GM12878 (cell line): ENCODE results near the gene OSBP. TPM values are rescaled to one million over a fixed set of nuclear protein-coding genes. Genes with fewer than 3 reads are reported as not detected.

Experiments used
- ATAC-seq: fragments of 200-7000 bp; cut with Tn5 transposase; 3 replicates; pipeline ENCODE4 v1.9.1; 2020; ENCODE audit warnings: mild to moderate bottlenecking, moderate library complexity
- BruUV-seq: library from RNA; stranded (reverse); fragments of 400-500 nt; replicated peaks from 2 replicates; lab custom pipeline; 2021; lab: Mats Ljungman, UMichigan
- CTCF ChIA-PET: fragments of 300-600 bp; sonication (Branson Sonifier 250); formaldehyde crosslinking; extraction: SDS; loops from one replicate; lab custom pipeline; 2021; ENCODE audit warnings: inconsistent platforms; lab: Yijun Ruan, JAX
- POLR2A ChIA-PET: fragments of 350-600 bp; formaldehyde crosslinking; extraction: SDS; loops from one replicate; lab custom pipeline; 2021; ENCODE audit warnings: inconsistent platforms; lab: Charles Lee
- RAD21 ChIA-PET: fragments of 300-600 bp; sonication (Branson Sonifier 250); formaldehyde crosslinking; loops from one replicate; lab custom pipeline; 2023; ENCODE audit warnings: antibody characterized with exemption; ENCODE audit not compliant: unreplicated experiment; lab: Charles Lee
- SMC1A ChIA-PET: fragments of 300-600 bp; sonication (Branson Sonifier 250); formaldehyde crosslinking; loops from one replicate; lab custom pipeline; 2023; ENCODE audit not compliant: unreplicated experiment, uncharacterized antibody; lab: Charles Lee
- DNase-seq: peaks from one replicate; pipeline ENCODE4 v3.0.0-alpha.2; 2011; ENCODE audit warnings: low read depth, low spot score
- FAIRE-seq: peaks from 3 replicates; lab custom pipeline; 2011; peaks lifted over from hg19 to GRCh38; lab: Jason Lieb, UNC
- H2AFZ ChIP-seq: 2 replicates; pipeline ENCODE4 v1.6.0; 2011; ENCODE audit warnings: low read depth, low read length, control low read depth; ENCODE audit not compliant: control insufficient read depth
- H3K27ac ChIP-seq: 2 replicates; pipeline ENCODE4 v1.5.1; 2011; ENCODE audit warnings: control low read depth; ENCODE audit not compliant: control insufficient read depth, insufficient read depth
- H3K27me3 ChIP-seq, 2 experiments: replicated peaks in 1 of 2; 2 replicates each; pipeline versions ENCODE4 v1.6.0 to v1.6.1; 2011; ENCODE audit warnings: low read length in 1 of 2; ENCODE audit not compliant: control insufficient read depth in 2 of 2, insufficient read depth in 2 of 2
- H3K36me3 ChIP-seq, 2 experiments: 2 replicates each; pipeline ENCODE4 v1.5.1; 2011; ENCODE audit warnings: low read length in 1 of 2; ENCODE audit not compliant: control insufficient read depth in 2 of 2, insufficient read depth in 2 of 2
- H3K4me1 ChIP-seq: 2 replicates; pipeline ENCODE4 v1.6.1; 2011; ENCODE audit warnings: mild to moderate bottlenecking, low read length, moderate library complexity, mixed read lengths; ENCODE audit not compliant: control insufficient read depth, insufficient read depth
- H3K4me2 ChIP-seq: 2 replicates; pipeline ENCODE4 v1.6.0; 2011; ENCODE audit warnings: control low read depth; ENCODE audit not compliant: control insufficient read depth, insufficient read depth
- H3K4me3 ChIP-seq: fragments of 200-600 bp; sonication (generic); 2 replicates; pipeline ENCODE4 v1.5.1; 2016
- H3K79me2 ChIP-seq: 2 replicates; pipeline ENCODE4 v1.6.0; 2011; ENCODE audit warnings: low read length; ENCODE audit not compliant: control insufficient read depth, insufficient read depth
- H3K9ac ChIP-seq: 2 replicates; pipeline ENCODE4 v1.8.0; 2011; ENCODE audit warnings: low read length, control low read depth, mixed read lengths; ENCODE audit not compliant: control insufficient read depth, insufficient read depth
- H3K9me3 ChIP-seq: replicated peaks from 3 replicates; pipeline ENCODE4 v1.5.1; 2011; ENCODE audit warnings: mild to moderate bottlenecking, low read length; ENCODE audit not compliant: control insufficient read depth, insufficient read depth
- H4K20me1 ChIP-seq: 2 replicates; pipeline ENCODE4 v1.6.0; 2011; ENCODE audit not compliant: control insufficient read depth, insufficient read depth
- CBFB ChIP-seq: IDR thresholded peaks from 2 replicates; pipeline ENCODE4 v1.6.1; 2016; ENCODE audit warnings: antibody characterized with exemption, low read depth
- CBX5 ChIP-seq: sonication (generic); IDR thresholded peaks from 2 replicates; pipeline ENCODE4 v1.6.1; 2016; ENCODE audit warnings: low read depth, moderate library complexity, mild to moderate bottlenecking, inconsistent platforms
- ESRRA ChIP-seq: IDR thresholded peaks from 2 replicates; pipeline ENCODE4 v1.6.1; 2012; ENCODE audit warnings: mild to moderate bottlenecking, low read length, improper control_type of control experiment
- FOS ChIP-seq: IDR thresholded peaks from 3 replicates; pipeline ENCODE4 v1.6.1; 2011; ENCODE audit warnings: borderline replicate concordance; ENCODE audit not compliant: insufficient read length; ENCODE audit errors: extremely low read depth
- KDM1A ChIP-seq: fragments of 200-600 bp; sonication (generic); IDR thresholded peaks from 2 replicates; pipeline ENCODE4 v1.6.1; 2016; ENCODE audit warnings: borderline replicate concordance
- MAX ChIP-seq: IDR thresholded peaks from 2 replicates; pipeline ENCODE4 v1.6.1; 2012; ENCODE audit warnings: low read depth, low read length, improper control_type of control experiment
- NFYB ChIP-seq: IDR thresholded peaks from 2 replicates; pipeline ENCODE4 v1.6.1; 2011; ENCODE audit warnings: low read depth, mild to moderate bottlenecking, low read length, improper control_type of control experiment, moderate library complexity; ENCODE audit not compliant: insufficient read depth
- NKRF ChIP-seq: fragments of 450-650 bp; conservative IDR thresholded peaks from 2 replicates; pipeline ENCODE4 v1.6.1; 2017; ENCODE audit warnings: mild to moderate bottlenecking, moderate library complexity
- PAX8 ChIP-seq: fragments of 450-650 bp; IDR thresholded peaks from 2 replicates; pipeline ENCODE4 v1.6.1; 2017; ENCODE audit warnings: mild to moderate bottlenecking, moderate library complexity
- PBX3 ChIP-seq: IDR thresholded peaks from 2 replicates; pipeline ENCODE4 v1.6.1; 2011; ENCODE audit warnings: mild to moderate bottlenecking, low read depth, low read length, moderate library complexity; ENCODE audit not compliant: insufficient replicate concordance
- POLR2A ChIP-seq: IDR thresholded peaks from 2 replicates; pipeline ENCODE4 v1.6.1; 2011; ENCODE audit warnings: low read depth, mild to moderate bottlenecking, low read length
- RCOR1 ChIP-seq: conservative IDR thresholded peaks from 2 replicates; pipeline ENCODE4 v1.6.1; 2012; ENCODE audit warnings: low read depth, low read length, improper control_type of control experiment
- WGBS: methylation state at CpG from one replicate; pipeline ENCODE4 v1.1.6; 2016; ENCODE audit warnings: low lambda C conversion rate; ENCODE audit not compliant: insufficient replicate concordance, insufficient coverage; ENCODE audit errors: missing lambda C conversion rate; 5-methylcytosine and 5-hydroxymethylcytosine counted together
- in situ Hi-C: fragments of 300-500 bp; cut with MboI; formaldehyde crosslinking; loops from 9 replicates; pipeline ENCODE4 v1.14.3; 2018; ENCODE audit warnings: mixed read lengths
- intact Hi-C: fragments of 100-400 bp; cut with micrococcal nuclease; formaldehyde crosslinking; loops from one replicate; pipeline ENCODE4 v1.14.2; 2022; ENCODE audit not compliant: unreplicated experiment
- polyA plus RNA-seq, 11 experiments: library from polyadenylated mRNA; depleted of rRNA in 4 of 11; unstranded in 6 of 11; stranded (reverse) in 5 of 11; fragments of >200 nt; fragmentation: Nextera tagmentation in 4 of 11; fragmentation: Illumina TruSeq in 1 of 11; extraction: Ambion mirVana in 4 of 11; extraction: Trizol in 1 of 11; gene quantifications; 1 replicate in 1 of 11; 2 replicates in 10 of 11; pipeline versions ENCODE4 v1.2.1 to v1.2.3, GENCODE V29; 2011 to 2016; ENCODE audit warnings: inconsistent platforms in 2 of 11, missing spikeins in 2 of 11, low read depth in 1 of 11
- total RNA-seq, 4 experiments: library from RNA; depleted of rRNA in 3 of 4; stranded (reverse); fragments of >200 nt in 3 of 4; fragmentation: Illumina TruSeq in 1 of 4; extraction: Trizol in 1 of 4; gene quantifications; 2 replicates each; pipeline versions ENCODE4 v1.2.1 to v1.2.3, GENCODE V29; 2013 to 2021

OSBP gene
- total and polyA plus RNA-seq, 10 of the 15 experiments (the other 5 are each of a cell fraction or from before 2014, with no cell fraction given): 5.9 to 41.2 (median 21.7) TPM

GRCh38 chr11:59610289-59610688 is 5.3 kb downstream of the OSBP start:
- ChIA-PET CTCF (interaction anchor here (0.6 to 4.1 kb wide), 3 partner anchors 15 to 73 kb away, joined by 3 to 20 read pairs (median 3); no protein-coding TSS in a partner anchor), POLR2A (interaction anchor here (0.6 to 1.3 kb wide), 4 partner anchors 44 to 932 kb away, joined by 3 to 7 read pairs (median 4); no protein-coding TSS in a partner anchor), RAD21 (no interaction called here), SMC1A (interaction anchor here (0.9 to 1.5 kb wide), 2 partner anchors 19 to 54 kb away, joined by 3 to 4 read pairs; no protein-coding TSS in a partner anchor)
- no peak for DNase-seq
- in situ Hi-C loops: no loop called here
- no peak for ATAC-seq
- H3K9me3 ChIP-seq: no peaks in the 10 kb centered on the region
- FAIRE-seq: no peak
- no TSS peak for BruUV-seq
- no peaks in the 10 kb centered on the region for H4K20me1 ChIP-seq
- no peaks in the 10 kb centered on the region for H3K27me3 ChIP-seq
- H3K36me3 ChIP-seq: peaks cover 5 to 23% of the 10 kb centered on the region in 2 experiments
- WGBS: 40% methylated on average over 7 of the region's 7 CpGs
- no peak overlapping the region for H3K4me2 ChIP-seq
- H2AFZ ChIP-seq: no peak overlapping the region
- intact Hi-C loops: no loop called here
- H3K79me2 ChIP-seq: peaks cover 38% of the 10 kb centered on the region
- H3K4me3 ChIP-seq: no peak overlapping the region
- no peaks in the 10 kb centered on the region; the same call in none of the 2 replicates for H3K4me1 ChIP-seq
- TF ChIP-seq RCOR1 (no peak), POLR2A (no peak), FOS (no peak), ESRRA (no peak), CBX5 (no peak), NKRF (no peak), KDM1A (no peak), CBFB (no peak), PAX8 (no peak), PBX3 (no peak), MAX (no peak), NFYB (no peak)
- no peak overlapping the region for H3K27ac ChIP-seq
- no peak overlapping the region for H3K9ac ChIP-seq
